Activated CD8-positive, alpha-beta memory T cell treated with anti-CD3 and anti-CD28 coated beads, Interleukin-2, amount 50 U/mL, for 4 hours (primary cell): ENCODE measurements around the gene ZNF550.

Source experiments
- DNase-seq: peaks from one replicate; pipeline ENCODE4 v3.0.0-alpha.2; 2020

ZNF550 gene

DNA sequence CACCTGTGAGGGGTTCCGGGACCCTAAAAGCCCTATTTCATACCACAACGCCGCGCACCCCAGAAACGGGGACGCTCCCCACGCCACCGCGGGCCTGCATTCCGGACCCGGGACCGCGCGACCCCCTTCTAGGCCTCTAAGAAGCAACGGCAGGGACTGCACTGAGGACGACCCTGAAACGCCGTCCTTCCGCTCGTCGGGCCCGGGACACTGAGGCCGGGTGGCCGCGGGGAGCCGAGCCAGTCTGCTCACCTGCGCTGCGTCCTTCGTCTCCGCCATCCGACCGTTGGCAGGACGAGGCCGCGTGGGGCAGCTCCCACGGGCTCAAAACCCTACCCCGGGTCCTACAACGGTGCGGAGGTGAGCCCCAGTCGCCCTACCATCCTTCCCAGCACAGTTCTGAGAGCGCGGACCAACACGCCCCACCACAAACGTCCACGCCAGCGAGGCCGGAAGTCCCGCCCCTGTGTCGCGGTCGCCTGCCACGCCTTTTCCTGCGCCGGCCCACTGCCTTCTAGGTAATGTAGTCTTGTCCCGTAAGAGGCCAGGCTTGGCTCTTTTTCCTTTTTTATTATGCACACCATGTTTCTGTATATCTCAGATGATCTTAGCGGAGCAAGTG is at the start of gene ZNF550:
TSS of gene ZNF550 (minus strand) at position 460 of the 622 bp plus-strand sequence. CDS start at position 279, 181 bp downstream.
- DNase-seq: peak; percentile 89

- DNase-seq: no peak
Observed at GRCh38 chr19:57606931-57607330, 47.3 kb upstream of the ZNF550 start.

DNA sequence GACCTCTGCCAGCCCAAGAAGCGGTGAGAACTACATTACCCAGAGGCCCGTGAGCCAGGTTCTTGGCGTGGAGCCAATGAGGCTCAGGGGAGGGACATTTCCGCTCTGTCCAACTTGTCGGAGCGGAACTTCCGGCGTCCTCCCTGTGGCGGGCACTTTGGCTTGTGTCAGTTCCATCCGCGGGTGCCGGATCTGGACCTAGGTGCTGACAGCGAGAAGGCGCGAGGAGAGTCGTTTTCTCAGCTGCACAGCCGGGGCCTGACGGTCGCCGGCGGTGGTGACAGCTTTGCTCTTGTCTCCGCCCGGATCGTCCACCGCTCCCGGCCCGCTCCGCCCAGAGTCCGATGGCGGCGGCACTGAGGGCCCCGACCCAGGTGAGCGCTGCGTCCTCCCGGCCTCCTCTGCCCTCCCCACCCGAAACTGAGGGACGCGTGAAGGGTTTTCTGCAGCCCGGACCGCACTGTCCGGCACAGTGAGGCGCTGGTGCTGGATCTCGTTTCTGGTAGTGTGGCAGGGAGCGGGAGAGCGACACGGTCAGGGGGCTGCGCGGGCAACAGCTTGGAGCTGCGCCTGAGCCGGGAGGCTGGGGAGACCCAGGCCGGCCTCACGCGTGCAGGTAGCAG is 40.2 kb upstream of the ZNF550 start, which contains the start of gene ZNF530:
TSS of gene ZNF530 (plus strand) at position 125 of the 623 bp plus-strand sequence. CDS start 4,461 bp downstream, outside the sequence.
- DNase-seq: peak; percentile 85

- DNase-seq: no peak
Observed at GRCh38 chr19:57599377-57599760, 39.7 kb upstream of the ZNF550 start.

DNA sequence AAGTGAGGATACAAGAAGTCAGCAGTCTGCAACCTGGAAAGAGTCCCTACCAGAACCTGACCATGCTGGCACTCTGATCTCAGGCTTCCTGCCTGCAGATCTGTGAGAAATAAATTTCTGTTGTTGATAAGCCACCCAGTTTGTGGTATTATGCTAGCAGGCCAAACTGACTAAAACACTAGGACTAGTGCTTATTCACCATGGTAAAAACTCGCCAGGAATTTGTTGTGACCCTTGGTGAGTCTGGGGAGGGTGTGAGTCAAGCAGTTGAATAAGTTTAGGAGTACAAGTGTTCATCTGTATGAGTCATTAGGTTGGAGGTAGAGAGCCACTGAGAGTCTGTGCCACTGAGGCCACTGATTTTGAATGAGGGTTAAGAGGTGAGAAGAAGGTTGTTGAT is 27.9 kb upstream of the ZNF550 start:
- no peak for DNase-seq

DNA sequence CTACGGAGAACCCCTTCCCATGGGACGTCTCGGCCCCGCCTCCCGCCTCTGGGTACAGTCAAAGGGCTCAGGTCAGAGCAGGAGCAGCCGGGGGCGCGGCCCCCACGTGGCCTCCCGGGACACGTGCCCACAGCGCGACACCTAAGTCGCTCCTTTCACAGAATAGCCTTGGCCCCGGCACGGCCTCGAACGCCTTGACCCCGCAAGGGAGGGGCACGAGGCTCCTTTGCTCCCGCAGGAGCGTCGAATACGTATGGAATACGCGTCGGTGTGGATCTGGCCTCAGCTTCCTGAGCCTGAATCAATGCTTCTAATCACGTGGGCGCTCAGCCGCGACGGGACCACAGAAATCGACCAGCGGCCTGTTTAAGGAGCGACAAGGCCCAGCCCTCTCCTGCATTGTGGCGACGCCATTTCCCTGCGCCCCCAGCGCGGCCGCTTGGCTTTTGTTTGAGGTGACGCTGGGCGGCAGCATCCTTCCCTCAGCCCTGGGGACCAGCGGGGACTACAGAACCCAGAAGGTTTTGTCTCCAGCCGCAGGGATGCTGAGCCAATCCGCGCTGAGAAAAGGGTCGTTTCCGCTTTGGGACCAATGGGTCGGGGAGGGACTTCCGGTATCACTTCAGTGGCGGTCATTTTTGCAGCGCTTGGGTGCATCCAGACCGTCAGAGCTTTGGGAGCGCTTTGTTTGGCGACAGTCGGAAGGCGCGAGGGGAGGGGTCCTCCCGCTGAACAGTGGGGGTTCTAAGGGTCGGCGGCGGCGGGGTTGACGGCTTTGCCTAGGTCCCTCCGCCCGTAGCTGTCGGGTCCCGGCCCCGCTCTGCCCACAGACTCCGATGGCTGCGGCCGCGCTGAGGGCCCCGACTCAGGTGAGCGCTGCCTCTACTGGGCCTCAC is 24.1 kb upstream of the ZNF550 start, which contains the start of gene ZIK1:
TSS of gene ZIK1 (plus strand) at position 625 of the 896 bp plus-strand sequence. CDS start at position 837, 212 bp downstream.
- peak; percentile 85 for DNase-seq

- no peak for DNase-seq
Observed at GRCh38 chr19:57583104-57583520, 23.4 kb upstream of the ZNF550 start.

DNA sequence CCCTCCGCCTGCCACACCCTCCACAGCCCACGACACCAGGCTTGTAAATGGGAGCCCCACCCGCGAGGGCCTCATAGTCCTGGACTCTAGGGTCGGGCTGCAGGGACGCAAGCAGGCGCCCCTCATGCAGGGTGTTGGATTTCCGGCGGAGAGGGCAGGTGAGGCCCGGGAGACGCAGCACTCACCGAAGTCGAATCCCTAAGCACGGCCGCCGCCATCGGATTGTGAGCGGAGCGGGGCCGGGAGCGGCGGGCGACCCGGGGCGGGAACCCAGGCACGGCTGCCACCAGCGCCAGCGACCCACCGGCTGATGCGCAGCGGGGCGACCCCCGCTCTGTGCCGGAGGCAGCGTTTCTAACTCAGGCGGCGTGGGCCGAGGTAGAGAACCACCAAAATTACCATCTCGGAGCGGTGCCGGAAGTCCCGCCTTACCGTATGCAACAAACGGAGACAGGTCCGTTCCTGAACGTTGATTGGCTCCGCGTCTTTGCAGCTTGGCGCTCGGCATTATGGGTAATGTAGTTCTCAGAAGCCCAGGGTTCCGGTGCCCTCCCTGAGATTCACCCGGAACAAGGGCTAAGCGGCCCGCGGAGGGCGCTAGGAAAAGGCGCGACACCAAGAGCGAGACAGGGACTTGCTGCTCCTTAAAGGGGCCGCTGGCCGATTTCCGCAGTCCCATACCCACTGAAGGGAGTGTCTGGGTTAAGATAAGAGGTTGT is 19.0 kb upstream of the ZNF550 start, which contains the start of gene ZNF416:
TSS of gene ZNF416 (minus strand) at position 425 of the 719 bp plus-strand sequence. CDS start at position 218, 207 bp downstream.
- DNase-seq: peak; percentile 93

DNA sequence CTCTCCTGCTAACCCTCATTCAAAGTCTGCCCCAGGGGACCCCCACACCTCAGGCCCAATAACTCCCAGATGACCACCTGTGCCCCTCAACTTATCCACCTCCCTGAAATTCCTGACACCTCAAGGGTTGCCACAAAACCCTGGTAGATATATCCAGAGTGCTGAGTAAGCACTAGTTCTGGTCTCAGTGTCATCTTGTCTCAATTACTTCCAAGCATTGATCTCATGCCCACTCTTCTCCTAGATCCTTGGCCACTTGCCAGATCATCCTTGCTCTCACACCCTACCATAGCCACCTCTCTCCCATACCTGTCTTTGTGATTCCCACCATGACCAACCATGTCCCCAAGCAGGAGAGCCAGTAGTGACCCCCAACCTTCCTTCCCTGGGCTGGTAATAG is 17.0 kb upstream of the ZNF550 start:
- no peak for DNase-seq

- no peak for DNase-seq
Observed at GRCh38 chr19:57572415-57572947, 12.8 kb upstream of the ZNF550 start.

DNA sequence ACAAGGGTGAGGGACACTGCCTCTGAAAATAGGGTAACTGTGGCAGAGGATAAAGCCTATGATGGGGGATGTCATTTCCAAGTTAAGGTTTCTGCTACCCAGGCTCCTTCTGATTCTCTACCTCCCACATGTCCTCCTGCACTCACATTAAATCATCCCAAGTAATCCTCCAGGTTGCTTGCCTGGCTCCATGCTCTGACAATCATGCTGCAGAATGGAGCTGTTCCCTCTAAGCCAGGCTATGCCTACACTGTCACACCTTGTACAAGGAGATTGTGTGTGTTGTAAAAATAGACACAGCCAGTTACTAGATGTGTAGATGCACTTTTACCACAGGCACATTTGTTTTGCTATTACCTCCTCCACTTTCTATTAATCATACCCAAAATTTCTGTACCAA is 11.0 kb upstream of the ZNF550 start:
- DNase-seq: no peak

DNA sequence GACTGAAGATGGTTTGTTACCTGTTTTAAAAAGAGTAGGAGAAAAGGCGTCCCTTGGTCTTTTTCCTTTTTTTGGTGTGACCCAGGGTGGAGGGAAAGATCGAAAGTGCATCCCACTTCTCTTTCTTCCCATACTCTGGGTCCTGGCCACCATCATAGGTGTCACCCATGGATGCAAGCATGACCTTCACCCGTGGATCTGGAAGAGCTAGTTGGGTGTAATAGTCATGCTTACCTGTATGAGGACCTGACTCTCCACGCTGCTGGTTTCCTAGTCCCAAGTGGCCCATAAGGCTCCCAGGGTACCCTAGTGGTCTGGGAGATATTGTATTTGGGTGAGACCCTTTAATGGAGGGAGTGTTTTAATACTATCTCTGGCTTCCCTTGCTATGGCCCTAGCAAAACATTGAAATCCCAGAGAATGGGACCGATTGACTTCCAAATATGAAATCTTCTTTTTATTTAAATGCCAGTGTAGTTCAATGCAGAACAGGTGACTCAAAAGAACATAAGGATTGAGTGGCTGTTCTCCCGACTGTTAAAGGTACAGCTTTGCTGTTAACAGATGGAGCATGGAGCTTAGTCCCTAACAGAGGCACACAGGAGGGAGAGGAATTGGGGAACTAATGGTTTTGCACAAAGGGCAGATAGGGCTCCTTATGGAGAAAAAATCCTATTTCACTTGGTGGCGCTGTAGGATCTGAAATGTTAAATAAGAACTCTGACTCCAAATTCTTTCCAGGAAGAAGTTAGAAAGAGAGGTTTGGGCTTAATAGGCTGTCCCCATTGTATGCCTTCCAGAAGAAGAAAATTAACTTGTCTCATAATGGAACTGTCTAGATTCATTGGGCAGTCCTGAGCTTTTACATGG is 7.0 kb upstream of the ZNF550 start:
- no peak for DNase-seq

- DNase-seq: no peak
Observed at GRCh38 chr19:57563547-57563946, 3.9 kb upstream of the ZNF550 start.

DNA sequence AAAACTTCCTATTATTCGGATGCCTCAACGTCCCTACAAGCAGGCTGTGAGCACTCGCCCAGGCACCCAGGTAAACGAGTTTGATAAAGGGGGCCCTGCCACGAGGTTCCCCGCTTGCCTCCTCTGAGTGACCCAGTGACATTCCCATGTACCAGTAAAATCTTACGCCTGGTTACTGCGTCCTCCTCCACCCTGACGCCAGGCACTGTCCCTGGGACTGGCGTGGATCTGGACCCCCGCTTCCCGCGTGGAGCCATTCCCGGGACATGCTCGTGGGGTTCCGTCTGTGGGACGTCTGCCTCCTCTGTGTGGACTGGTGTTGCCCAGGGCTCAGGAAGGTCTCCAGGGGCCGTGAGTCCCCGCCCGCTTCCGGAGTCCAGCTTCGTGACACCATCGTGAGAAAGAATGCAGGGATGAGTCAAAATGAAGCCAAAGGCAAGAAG is 407 bp upstream of the ZNF550 start:
- peak; percentile 14 for DNase-seq

DNA sequence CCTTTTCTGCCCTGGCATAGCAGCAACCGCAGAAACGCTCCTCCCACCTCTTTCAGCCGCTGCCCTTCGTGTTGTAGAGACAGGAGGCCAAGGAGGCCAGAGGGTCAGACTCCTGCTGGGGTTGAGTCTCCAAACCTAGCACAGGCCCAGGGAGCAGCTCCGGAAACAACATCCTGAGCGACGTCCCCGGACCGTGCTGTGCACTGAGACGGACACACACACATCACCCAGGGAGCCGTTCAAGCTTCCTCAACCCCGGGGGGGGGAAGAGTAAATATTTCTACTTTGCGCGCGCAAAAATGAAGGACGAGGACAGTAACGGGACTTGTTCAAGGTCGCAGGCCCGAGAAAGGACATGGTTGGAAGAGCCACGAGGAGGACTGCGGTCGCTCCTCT is 657 bp downstream of the ZNF550 start:
- peak; percentile 18 for DNase-seq

DNA sequence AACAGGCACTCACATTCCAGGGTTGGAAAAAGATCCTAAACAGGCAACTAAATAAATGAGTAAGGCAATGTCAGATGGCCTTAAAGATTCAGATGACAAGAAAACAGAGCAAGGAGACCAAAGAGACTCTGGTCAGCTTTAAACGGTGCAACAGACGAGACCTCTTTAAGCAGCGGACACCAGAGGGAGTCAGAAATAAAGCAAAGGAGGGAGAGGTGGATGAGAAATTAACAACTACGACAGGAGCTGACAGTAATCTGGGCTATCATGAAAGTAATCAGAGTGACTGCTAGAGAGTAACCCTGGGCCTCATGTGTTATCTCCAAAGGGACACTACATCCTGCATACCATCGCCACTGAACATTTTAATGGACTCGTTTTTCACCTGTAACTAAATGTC is 1.1 kb downstream of the ZNF550 start:
- no peak for DNase-seq

DNA sequence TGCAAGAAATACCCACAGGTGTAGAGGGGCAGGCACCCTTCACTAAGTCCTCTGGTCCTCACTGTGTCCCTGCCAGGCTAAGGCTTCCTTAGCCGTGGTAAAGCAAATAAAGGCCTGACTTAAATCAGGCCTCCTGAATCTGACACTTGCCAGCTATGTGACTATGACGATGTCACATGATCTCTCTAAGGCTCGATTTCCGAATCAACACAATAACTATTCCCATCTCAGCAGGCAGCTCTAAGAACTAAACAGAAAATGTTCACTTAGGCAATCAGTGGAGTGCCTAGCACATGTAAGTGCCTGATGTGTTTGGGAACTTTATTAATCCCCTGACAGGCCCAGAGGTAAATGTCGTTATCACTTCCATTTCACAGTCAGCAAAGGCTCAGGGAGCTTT is 2.0 kb downstream of the ZNF550 start:
- no peak for DNase-seq

DNA sequence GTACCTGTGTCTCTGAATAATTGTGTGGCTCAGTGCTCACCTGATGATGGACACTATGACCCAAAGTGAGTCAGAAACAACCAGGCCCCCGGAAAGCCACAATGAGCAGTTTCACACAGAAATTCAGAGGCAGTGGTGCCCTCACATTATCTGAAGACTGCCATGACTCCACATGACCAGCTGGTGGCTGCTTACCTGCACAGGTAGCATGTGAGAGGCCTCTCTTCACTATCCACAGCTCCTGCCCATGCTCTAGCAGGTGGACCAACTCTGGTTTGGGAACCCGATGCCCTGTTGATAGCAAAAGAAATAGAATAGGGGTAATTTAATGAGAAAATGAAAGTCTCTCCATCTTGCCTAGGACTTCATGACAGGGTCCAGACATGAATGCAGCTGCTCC is 7.2 kb downstream of the ZNF550 start:
- no peak for DNase-seq

GRCh38 chr19:57546513-57546912 is 13.2 kb downstream of the ZNF550 start:
- DNase-seq: no peak

GRCh38 chr19:57537953-57538547 is 21.6 kb downstream of the ZNF550 start:
- DNase-seq: no peak
